ENCODE results near the gene GSG1L2. TPM values are rescaled to one million over a fixed set of nuclear protein-coding genes. Genes with fewer than 3 reads are reported as not detected.

The GSG1L2 gene
- polyA plus RNA-seq, 3 donors: not detected

GRCh38 chr17:9771465-9771864, 50.4 kb downstream of the GSG1L2 start:
- Histone ChIP-seq H3K9me3 (replicated peaks in 1 of 2; ENCODE audit: control insufficient read depth in 1 of 2, insufficient read depth in 1 of 2, low read length in 2 of 2) (no peaks in the 10 kb centered on the region), H3K36me3 (replicated peaks in 1 of 2; ENCODE audit: control insufficient read depth in 1 of 2, insufficient read depth in 2 of 2, low read length in 2 of 2) (no peaks in the 10 kb centered on the region), H3K9ac (ENCODE audit: insufficient read depth, low read length, poor library complexity, severe bottlenecking) (no peak overlapping the region), H3K79me2 (ENCODE audit: insufficient read depth, low read length) (no peaks in the 10 kb centered on the region), H3K4me3 (replicated peaks in 1 of 3; ENCODE audit: low read depth in 2 of 3, low read length in 3 of 3) (no peak overlapping the region), H2AFZ (ENCODE audit: insufficient read depth, low read depth, low read length, poor library complexity, severe bottlenecking) (no peak overlapping the region), H3K27me3 (ENCODE audit: control insufficient read depth in 2 of 2, insufficient read depth in 2 of 2, low read length in 2 of 2) (no peaks in the 10 kb centered on the region), H3K27ac (ENCODE audit: low read depth in 1 of 2, low read length in 2 of 2) (no peak overlapping the region), H3K4me1 (ENCODE audit: control insufficient read depth in 1 of 2, insufficient read depth in 2 of 2, low read length in 2 of 2) (no peaks in the 10 kb centered on the region), H4K20me1 (ENCODE audit: insufficient read depth, low read length) (no peaks in the 10 kb centered on the region), H3K4me2 (replicated peaks; ENCODE audit: extremely low read depth, low read length, poor library complexity, severe bottlenecking) (no peak overlapping the region)
- Mint-ChIP-seq H3K9me3 (peaks cover 0 to 6% (median 0%) of the 10 kb centered on the region in 7 donors), H3K4me1 (no peaks in the 10 kb centered on the region), H3K36me3 (no peaks in the 10 kb centered on the region), H3K27ac (no peak overlapping the region), H3K4me3 (no peak overlapping the region), H3K27me3 (ENCODE audit: low read depth in 3 of 3) (peaks cover 1 to 7% (median 2%) of the 10 kb centered on the region in 3 donors)
- 93% methylated on average over 21 of the region's 27 CpGs for WGBS (ENCODE audit: insufficient coverage)
- DNase-seq: no peak
- intact Hi-C loops (cut with micrococcal nuclease): no loop called here
- TF ChIP-seq CTCF (IDR thresholded peaks at IDR 0.05): no peak

GRCh38 chr17:9769036-9769695, 52.7 kb downstream of the GSG1L2 start:
- no peaks in the 10 kb centered on the region for H3K27me3 ChIP-seq (ENCODE audit: control insufficient read depth in 2 of 2, insufficient read depth in 2 of 2, low read length in 2 of 2)
- intact Hi-C loops (cut with micrococcal nuclease): no loop called here
- no peak overlapping the region for H3K9ac ChIP-seq (ENCODE audit: insufficient read depth, low read length, poor library complexity, severe bottlenecking)
- no peaks in the 10 kb centered on the region for H3K36me3 Mint-ChIP-seq
- no peaks in the 10 kb centered on the region for H3K79me2 ChIP-seq (ENCODE audit: insufficient read depth, low read length)
- no peaks in the 10 kb centered on the region for H3K36me3 ChIP-seq (replicated peaks in 1 of 2; ENCODE audit: control insufficient read depth in 1 of 2, insufficient read depth in 2 of 2, low read length in 2 of 2)
- H3K9me3 Mint-ChIP-seq: no peaks in the 10 kb centered on the region
- H3K4me2 ChIP-seq (replicated peaks; ENCODE audit: extremely low read depth, low read length, poor library complexity, severe bottlenecking): no peak overlapping the region
- TF ChIP-seq CTCF (IDR thresholded peaks at IDR 0.05): no peak
- H3K4me3 ChIP-seq (replicated peaks in 1 of 3; ENCODE audit: low read depth in 2 of 3, low read length in 3 of 3): no peak overlapping the region
- H4K20me1 ChIP-seq (ENCODE audit: insufficient read depth, low read length): no peaks in the 10 kb centered on the region
- WGBS (ENCODE audit: insufficient coverage): 92% methylated on average over 12 of the region's 15 CpGs
- H3K27me3 Mint-ChIP-seq (ENCODE audit: low read depth in 3 of 3): peaks cover 9 to 14% (median 9%) of the 10 kb centered on the region in 3 donors
- H3K4me1 Mint-ChIP-seq: no peaks in the 10 kb centered on the region
- no peak overlapping the region for H3K4me3 Mint-ChIP-seq
- H3K4me1 ChIP-seq (ENCODE audit: control insufficient read depth in 1 of 2, insufficient read depth in 2 of 2, low read length in 2 of 2): no peaks in the 10 kb centered on the region
- no peak for DNase-seq
- H3K9me3 ChIP-seq (replicated peaks in 1 of 2; ENCODE audit: control insufficient read depth in 1 of 2, insufficient read depth in 1 of 2, low read length in 2 of 2): no peaks in the 10 kb centered on the region
- H2AFZ ChIP-seq (ENCODE audit: insufficient read depth, low read depth, low read length, poor library complexity, severe bottlenecking): no peak overlapping the region
- H3K27ac ChIP-seq (ENCODE audit: low read depth in 1 of 2, low read length in 2 of 2): no peak overlapping the region
- no peak overlapping the region for H3K27ac Mint-ChIP-seq
